ENCODE measurements around the gene SEZ6.

The SEZ6 gene

DNA sequence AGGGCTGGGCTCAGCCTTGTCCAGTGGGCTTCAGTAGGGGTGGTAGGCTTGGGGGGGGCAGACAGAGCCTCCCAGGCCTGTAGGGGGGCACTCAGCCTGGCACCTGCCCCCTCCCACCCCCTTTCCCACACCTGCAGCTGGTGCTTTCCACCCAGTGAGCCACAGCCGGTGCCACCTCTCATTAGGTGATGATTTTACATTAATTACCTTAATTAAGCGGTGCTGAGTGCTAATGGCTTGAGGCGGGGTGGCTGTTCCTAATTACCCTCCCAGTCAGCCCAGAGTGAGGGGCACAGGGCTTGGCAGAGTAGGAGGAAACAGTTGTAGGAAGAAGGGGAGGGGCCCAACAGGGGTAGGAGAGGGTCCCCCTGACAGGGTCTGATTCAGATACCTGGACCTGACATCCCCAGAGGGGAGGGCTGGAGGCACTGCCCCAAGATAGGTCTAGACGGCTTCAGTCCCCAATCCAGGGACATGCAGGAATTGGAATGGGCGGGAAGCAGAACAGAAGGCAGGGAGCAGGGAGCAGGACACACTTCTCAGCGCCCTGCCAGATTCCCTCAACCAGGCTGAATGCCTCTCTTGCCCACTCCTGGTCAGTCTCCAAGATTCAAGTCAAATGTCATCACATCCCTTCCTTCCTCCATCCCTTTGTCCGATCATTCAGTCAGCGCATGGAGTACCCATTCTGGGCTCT is 28.0 kb downstream of the SEZ6 start:
- no peak for DNase-seq (ENCODE audit: low read depth, low spot score)

DNA sequence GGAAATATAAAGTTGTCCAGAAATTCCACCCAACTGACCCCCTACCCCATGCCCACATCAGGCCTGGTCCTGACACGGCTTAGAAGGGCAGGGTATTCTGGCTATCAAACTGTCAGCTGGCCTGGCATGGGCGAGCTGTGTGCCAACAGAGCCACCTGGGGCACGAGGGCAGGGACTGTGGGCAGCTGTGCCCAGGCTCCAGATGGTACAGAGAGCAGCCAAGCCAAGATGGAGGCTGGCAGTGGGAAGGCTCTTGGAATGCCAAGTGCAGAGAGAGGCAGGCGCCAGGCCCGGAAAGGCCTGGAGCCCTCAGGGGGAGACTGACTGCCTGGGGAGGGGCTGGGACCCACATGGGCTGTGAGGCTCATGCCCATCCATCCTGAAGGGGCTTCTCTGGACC is 30.2 kb downstream of the SEZ6 start:
- DNase-seq (ENCODE audit: low read depth, low spot score), result no peak

DNA sequence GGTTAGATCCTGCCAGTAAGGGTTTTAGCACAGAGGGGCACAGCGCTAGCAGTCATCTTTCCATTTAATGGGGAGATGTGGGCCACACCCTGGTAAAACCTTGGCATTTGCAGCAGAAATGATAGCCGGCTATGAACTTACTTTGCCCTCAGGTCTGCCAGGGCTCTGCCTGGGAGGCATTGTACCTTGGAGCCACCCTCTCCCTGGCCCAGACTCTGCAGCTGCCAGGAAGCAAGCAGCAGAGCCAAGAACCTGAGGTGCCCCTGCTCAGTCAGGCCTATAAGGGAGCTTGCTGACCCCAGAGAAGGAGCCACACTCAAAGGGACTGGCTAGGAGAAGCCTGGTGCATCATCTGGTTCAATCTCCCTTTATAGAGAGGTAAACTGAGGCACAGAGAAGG is 30.8 kb downstream of the SEZ6 start:
- DNase-seq (ENCODE audit: low read depth, low spot score), result no peak

DNA sequence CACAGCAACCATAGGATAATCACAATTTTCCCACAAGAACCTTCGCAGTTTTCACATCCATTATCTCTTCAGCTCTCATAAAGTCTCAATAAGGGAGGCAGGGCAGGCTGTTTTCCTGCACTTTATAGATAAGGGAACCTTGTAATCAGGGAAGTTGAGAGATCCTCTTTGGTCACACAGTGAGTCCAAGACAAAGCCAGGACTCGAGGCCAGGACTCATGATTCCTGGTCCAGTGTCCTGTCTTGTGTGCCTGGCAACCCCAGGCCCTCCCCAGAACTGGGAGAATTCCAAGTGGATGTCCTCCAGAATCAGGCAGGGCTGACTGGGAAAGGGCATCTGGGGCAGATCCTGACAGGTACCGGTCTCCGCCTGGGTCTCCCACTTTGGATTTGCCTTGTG is 31.4 kb downstream of the SEZ6 start:
- DNase-seq (ENCODE audit: low read depth, low spot score), result no peak

DNA sequence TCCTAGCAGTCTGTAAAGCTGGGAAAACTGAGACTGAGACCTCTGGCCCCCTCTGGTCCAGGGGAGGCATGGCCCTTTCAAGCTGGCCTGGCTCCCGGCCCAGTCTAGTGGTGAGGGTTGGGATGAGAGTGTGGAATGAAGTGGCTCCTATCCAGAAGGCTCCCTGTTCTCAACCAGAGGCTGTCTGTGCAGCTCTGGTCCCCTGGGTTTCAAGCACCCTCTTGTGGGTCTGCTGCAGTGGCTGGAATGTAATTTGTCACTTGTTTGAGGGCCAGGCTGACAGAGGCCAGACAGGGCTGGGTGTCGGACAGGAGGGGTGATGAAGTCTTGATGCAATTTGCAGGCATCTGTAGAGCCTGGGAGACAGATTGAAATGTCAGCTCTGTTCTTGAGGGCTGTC is 32.4 kb downstream of the SEZ6 start:
- no peak for DNase-seq (ENCODE audit: low read depth, low spot score)

DNA sequence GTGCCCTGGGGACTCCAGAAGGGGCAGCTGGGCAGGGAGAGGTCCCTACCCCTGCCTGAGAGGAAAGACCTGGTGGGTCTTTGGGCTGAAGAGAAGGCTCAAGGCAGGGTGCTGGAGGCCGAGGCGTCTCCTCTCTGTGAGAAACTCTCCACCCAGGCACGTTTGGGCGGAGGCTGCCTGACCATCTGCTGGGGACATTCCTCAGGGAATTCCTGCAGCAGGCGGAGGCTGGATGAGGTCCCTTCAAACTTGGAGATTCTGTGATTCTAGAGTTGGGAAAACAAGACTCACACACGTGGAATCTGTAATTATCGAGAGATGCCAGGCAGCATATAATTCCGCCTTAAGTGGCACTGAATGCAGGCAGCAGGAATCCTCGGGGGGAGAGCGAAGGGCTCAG is 33.4 kb downstream of the SEZ6 start:
- no peak for DNase-seq (ENCODE audit: low read depth, low spot score)

DNA sequence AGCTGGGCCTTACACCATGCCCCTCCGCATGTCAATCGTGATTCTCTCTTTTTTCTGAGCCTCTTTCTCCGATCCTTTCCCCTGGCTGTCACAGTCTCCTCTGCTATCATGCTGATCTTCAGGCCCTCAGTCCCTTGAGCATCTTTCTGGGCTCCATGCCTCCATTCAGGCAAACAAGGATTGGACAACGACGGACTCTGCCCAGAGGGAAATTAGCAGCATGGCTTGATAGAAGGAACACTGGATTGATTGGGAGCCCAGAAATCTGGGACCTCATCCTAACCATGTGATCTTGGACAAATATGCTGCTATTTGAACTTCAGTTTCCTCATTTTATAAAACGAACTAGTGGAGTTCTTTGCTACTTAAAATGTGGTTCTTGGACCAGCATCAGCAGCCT is 35.0 kb downstream of the SEZ6 start:
- DNase-seq (ENCODE audit: low read depth, low spot score), result no peak

DNA sequence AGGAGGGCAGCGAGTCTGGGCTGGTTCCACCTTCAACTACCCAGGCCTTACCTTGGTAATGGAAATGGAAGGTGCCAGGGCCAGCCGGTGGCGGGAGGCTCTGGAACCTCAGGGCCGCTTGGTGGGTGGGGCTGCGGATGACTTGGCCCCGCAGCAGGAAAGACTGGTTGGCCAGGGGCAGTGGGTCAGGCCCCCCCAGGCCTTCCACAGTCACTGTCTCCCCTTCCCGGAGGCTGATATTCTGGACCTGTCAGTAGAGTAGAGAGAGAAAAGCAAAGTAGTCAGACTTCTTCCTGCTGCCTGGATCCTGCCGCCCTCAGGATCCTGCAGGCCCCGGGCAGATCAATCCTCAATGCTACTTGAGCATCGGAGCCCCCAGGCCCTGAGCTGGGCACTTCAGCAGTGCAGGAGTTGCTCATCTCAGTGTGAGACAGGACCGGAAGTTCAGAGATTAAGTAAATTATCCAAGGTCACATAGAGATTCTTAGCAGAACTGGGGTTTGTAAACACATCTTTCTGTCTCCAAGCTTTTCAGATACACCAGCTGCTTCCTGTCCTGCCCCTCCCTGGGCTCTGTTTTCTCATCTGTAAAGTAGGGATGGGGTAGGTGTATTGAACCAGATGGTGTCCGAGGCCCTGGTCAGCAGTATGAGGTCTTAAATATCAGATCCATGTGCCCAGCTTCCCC is 36.0 kb downstream of the SEZ6 start:
- no peak for DNase-seq (ENCODE audit: low read depth, low spot score)

DNA sequence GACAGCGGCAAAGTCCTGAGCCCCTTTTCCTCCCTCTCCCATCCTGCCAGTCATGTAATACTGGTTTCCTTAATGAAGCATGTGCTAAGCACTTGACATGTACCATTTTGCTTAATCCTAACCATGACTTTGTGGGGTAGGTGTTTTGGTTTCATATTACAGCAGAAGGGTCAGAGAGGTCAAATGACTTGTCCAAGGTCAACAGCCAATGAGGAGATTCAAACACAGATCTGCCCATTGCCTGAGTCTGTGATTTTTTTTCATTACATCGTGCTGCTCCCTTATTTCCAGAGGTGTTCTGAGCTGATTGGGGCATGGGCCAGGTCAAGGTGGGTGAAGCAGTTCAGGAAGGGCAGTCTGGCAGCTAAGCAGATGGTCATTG is 36.9 kb downstream of the SEZ6 start:
- DNase-seq (ENCODE audit: low read depth, low spot score), result no peak

DNA sequence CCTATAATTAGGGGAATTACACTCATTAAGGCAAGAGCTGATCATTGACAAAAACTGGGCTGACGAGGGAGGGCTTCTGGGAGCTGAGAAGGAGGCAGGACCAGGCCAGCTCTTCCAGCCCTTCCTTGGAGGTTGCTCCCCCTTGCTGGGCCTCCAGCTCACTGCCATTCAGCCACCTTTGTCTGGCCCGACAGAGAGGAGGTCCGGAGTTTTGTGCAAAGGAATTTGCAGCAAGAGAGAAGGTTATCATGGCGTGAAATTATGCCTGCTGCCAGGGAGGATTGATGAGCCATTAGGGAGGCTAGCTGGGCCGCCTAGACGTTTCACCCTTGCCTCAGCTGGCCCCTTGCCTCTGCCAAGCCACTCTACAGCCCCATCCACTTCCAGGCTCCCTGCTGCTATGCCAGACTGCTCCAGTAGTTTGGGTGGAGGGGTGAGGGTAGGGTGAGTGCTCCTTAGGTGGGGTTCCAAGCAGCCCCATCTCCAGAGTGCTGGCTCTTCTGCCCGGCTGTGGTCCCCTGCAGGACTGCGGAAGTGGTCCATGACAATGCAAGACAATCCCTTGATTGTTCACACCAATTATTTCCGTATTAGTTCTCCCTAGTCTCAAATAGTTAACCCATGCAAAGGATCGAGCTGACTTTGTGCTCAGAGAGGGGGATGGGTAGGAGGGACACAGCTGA is 37.5 kb downstream of the SEZ6 start:
- no peak for DNase-seq (ENCODE audit: low read depth, low spot score)

DNA sequence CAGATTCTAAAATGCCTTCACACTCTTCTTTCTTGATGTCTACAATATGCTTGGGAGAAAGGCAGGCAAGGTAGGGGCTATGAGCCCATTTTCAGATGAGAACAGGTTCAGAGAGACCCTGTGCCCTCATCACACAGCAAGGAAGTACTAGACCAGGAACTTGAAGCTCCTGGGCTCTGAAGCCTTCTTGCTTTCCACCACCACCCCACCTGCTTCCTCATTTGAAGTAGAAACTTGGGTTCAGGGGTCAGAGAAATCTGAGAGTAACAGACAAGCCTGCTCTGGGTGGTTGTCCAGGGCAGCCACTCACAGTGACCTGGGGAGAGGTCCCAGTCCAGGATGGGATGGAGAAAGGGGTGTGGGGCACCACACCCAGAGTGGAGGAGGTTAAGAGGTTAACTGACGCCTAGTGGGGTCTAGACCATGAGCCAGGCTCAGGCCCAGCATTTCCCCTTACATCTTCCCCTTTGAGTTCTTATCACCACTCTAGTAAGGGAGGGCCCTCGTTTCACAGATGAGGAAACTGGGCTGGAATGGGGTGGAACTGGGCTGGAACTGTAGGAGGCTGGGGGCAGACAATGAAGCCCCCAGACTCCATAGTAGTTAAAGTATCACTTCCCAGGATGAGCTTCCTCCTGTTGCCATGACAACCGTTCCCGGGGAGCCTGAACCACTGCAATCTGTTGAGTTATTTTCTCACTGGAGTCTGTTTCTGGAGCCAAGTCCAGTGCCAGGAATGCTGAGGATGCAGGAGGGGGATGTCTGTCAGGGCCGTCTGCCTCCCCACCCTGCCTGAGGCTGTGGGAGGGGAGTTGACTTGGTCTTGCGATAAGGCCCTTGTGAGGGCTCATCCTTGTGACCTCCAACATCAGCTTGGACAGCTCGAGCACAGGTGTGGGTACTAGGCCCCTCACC is 38.4 kb downstream of the SEZ6 start:
- DNase-seq (ENCODE audit: low read depth, low spot score), result no peak

DNA sequence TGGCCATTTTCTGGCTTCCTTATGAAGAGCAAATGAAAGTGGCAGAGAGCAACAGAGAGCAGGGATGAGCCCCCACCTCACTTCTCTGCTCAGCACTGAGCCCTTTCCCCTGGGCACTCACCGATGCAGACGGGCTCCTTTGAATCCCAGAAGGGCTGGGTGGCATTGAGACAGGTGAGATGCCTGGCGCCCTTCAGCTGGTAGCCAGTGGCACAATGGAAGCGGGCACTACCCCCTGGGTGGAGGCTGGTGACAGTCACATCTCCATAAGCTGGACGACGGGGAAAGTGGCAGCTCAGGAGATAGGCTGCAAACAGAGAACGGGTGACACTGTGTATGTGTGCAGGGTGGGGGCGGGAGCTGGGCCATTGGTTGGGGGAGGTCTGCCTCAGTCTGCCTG is 42.0 kb downstream of the SEZ6 start:
- DNase-seq (ENCODE audit: low read depth, low spot score), result no peak

DNA sequence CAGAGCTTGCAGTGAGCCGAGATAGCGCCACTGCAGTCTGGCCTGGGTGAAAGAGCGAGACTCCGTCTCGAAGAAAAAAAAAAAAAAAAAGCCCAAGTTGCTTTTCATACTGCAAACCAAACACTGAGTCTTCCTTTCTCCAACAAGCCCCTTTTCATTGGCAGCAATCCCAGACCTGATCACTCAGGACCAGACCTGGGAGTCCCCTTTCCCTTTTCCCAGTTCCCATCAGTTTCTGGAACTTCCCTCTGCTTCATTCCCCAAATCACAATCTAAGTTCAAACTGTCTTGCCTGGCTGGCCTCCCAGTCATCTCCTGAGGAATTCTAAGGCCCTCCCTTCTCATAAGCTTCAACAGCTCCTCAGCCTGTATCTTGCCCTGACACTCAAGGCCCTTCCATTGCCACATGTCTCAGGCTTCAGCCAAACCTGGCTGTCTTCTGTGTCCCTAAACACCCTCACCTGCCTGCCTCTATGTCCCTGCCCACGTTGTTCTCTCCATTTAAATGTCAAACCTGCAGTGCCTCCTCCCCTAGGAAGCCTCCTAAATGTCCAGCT is 42.7 kb downstream of the SEZ6 start:
- no peak for DNase-seq (ENCODE audit: low read depth, low spot score)

DNA sequence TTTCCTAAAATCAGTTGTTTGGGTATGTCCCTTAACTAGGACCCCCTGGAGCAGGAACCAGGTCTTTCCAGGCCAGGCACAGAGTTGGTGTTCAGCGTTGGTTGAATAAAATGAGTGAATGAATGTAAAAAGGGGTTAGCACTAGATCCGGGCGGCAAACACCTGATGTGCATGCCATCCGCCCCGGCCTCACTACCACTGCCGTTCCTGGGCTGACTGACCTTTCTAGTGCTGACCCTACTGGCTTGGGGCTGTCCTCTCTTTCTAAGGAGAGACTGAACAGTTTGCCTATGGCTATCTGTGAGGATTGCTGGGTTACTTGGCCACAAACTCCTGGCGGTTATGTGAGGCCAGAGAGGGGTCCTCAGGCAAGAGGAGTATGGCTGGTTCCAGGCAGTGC is 44.4 kb downstream of the SEZ6 start:
- no peak for DNase-seq (ENCODE audit: low read depth, low spot score)

DNA sequence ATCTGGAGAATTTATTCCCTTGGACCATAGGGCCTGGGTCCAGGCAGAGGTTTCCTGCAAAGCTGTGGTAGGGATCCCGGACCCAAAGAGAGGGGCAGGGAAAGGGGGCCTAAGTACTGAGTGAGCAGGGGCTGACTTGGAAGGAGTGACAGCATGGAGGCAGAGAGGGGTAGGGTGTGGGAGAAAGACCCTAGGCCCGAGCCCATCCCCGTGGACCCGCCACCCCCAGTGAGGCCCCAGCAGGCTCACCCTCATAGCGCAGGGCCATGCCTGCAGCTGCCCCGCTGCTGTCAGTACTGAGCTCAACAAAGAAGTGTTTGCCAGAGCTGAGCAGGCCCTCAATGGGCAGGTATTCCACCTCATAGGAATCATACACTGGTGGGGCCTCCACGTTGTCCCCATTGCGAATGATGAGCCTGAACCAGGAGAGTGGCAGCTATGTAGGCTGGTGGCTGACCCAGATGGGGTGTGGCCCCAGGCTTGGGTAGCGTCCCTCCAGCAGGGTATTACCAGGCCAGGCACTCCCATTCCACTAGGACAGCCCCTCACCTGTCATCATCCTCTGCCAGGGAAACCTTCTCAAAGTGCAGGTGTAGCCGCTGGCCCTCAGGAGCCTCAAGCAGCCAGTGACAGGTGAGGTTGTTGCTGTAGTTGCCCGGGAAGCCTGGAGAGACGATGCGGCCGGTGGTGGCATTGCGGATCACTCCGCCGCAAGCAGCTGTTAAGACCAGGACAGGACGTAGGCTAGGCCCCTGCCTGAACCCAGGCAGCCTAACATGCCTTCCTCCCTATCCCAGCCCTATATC is 45.4 kb downstream of the SEZ6 start:
- no peak for DNase-seq (ENCODE audit: low read depth, low spot score)

DNA sequence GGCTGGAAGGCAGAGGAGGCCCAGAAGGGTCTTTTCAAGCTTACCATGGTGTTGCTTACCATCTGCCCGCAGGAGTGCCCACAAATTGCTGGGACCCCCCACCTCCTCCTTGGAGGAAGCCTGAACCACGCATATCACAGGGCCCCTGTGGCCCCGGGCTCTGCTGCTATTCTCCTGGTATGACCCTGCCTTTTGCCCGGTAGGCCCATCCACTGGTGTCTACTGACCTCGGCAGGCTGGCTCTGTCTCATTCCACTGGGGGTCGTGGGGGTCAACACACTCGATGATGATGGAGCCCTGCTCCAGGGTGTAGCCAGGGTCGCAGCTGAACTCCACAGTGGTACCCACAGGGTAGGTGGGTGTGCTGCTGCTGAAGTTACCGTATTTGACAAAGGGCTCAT is 46.4 kb downstream of the SEZ6 start:
- DNase-seq (ENCODE audit: low read depth, low spot score), result no peak

DNA sequence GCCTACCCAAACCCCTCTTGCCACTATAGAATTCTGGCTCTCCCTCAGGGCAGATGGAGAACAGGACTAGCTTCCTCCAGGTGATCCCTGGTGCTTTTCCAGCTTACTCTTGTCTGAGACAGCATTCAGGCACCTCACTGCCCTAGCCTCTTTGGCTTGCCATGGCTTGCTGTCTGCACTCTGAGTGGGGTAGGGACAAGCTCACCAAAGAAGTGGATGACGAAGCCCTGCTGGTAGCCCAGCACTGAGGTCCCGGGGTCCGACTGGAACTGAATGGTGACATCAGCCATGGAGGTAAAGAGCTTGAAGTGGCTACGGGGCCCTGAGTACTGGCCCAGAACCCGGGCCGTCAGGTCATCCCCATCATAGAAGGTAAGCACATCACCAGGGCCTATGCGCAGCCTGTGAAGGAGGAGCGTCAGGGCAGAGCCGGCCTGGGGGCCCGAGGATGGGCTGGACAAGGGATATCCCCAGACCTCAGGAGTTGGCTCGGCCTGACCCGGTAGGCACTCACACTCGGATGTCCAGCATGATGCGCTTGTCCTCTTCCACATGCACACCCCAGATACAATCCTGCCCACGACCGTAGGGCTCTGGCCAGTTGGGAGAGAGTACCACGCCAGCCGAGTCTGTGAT is 46.9 kb downstream of the SEZ6 start:
- no peak for DNase-seq (ENCODE audit: low read depth, low spot score)

DNA sequence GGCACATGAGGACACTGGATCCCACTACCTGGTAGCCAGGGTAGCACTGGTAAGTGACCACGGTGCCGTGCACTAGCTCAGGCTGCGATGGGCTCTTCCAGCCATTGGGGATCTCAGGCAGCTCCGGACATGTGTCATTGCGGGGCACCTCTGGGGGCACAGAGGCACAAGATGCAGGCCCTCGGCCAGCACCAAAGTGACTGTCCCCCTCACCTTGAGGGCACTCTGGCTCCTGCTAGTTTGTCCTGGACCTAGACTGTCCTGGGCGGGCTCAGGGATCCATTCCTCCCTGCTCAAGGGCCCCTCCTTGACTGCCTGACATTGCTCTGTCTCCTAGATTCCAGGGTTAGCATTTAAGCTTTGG is 47.9 kb downstream of the SEZ6 start:
- DNase-seq (ENCODE audit: low read depth, low spot score), result no peak

DNA sequence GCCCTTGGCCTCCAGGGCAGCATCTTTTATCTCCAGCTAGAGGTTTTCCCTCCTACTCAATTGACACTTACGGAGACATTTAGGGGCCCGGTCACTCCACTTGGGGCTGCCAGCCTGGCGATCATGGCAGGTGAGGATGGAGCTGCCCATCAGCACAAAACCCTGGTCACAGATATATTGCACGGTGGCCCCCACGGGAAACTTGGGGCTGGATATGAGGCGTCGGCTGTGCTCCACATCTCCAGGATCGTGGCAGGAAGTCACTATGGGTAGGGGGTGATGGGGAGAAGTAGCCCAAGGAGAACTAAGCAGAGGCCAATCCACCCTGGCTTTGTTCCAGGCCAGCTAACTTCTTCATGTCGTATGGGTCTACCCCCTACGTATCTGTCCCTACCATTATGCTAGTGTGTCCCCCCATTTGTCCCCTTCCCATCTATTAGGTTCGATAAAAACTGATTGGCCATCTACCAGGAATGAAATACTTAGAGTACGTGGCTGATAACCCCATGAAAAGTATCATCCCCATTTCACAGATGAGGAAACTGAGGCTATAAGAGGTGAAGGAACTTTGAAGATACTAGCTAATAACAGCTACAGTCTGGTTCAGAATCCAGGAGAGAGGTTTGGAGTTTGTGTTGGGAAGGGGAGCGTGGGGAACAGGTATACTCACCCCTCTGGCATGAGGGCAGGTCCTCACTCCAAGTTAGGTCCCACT is 48.4 kb downstream of the SEZ6 start:
- no peak for DNase-seq (ENCODE audit: low read depth, low spot score)

DNA sequence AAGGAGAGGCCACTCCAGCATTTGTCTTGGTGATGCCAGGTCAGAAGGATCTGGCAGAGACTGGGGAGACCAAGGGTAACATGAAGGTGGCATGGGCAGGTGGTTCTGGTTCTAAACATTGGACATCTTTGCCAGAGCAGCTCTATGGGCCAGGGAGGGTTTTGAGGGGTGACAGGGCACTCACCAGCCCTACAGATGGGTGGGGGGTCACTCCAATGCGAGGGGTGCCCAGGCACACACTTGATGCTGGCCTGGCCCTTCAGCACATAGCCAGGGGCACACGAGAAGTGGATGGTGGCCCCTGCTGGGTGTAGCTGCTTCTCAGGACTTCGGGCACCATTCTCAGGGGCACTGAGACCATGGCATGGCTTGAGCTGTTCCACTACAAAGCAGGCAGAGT is 49.0 kb downstream of the SEZ6 start:
- DNase-seq (ENCODE audit: low read depth, low spot score), result no peak

All from brain pericyte (primary cell).